Measurements from ENCODE around the gene TMEM59L. TPM values are rescaled to one million over a fixed set of nuclear protein-coding genes. Genes with fewer than 3 reads are reported as not detected.
A peak's percentile ranks its signal among the peaks of the same experiment; 100 is the strongest.
"Not testable (repeated sequence)": the region's sequence is repeated elsewhere in the genome, so short reads cannot be mapped to it uniquely, and the experiment has no call there.

TMEM59L gene
- total RNA-seq, 3 donors from 2014 or later (not counting 1 experiment from before 2014, with no cell fraction given), result not detected

DNA sequence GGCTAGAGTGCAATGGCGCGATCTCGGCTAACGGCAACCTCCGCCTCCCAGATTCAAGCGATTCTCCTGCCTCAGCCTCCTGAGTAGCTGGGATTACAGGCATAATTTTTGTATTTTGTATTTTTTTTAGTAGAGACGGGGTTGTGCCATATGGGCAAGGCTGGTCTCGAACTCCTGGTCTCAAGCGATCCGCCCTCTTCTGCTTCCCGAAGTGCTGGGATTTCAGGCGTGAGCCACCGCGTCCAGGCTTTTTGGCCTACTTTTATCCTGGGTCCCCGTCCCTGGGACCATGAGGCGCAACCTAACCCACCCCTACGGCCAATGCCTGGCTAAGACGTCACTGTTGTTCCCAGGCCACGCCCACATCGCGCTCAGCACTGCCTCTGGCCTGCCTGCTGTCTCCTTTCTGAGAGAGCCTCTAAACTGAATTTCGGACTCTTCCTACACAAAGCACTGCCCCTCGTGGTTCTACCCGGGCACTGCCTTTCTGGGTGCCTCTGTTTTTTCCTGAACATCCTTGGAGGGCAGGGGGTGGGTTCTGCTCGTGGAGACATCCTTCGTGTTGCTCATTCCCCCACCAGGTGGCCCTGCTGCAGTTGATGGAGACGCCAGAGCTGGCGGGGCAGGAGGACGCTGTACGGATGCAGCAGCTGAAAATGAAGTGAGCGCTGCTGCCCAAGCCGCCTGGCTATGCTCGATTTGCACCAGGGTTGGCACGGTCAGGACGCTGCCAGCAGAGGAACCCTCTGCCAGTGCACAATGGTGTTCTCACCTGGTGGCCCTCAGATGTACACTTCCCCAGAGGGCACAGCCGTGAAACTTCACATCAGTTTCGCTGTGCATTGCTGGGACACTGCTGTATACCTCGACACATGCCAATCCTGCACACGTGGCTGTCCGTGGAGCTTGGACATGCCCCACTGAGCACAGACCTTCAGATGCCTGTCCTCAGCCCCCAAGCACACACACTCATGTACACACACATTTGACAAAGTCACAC, 22.1 kb upstream of the TMEM59L start:
- no peaks in the 10 kb centered on the region for H3K36me3 Mint-ChIP-seq
- H3K27ac Mint-ChIP-seq, result peak overlapping the region; percentile 86 to 88
- Histone ChIP-seq H3K4me1 (ENCODE audit: control insufficient read depth, insufficient read depth, low read length) (peaks cover 50% of the 10 kb centered on the region), H3K36me3 (ENCODE audit: control insufficient read depth, insufficient read depth, low read length) (peaks cover 4% of the 10 kb centered on the region), H3K4me3 (ENCODE audit: low read length) (no peak overlapping the region), H3K27ac (ENCODE audit: low read length) (no peak overlapping the region), H3K27me3 (ENCODE audit: control insufficient read depth, insufficient read depth, low read length) (no peaks in the 10 kb centered on the region), H3K9me3 (ENCODE audit: control insufficient read depth, insufficient read depth, low read length) (no peaks in the 10 kb centered on the region)
- peaks cover 14 to 39% of the 10 kb centered on the region in 2 donors for H3K4me1 Mint-ChIP-seq
- no peaks in the 10 kb centered on the region for H3K9me3 Mint-ChIP-seq
- ATAC-seq (no peak), DNase-seq (peak in 1 of 2 donors; percentile 39)
- no peaks in the 10 kb centered on the region for H3K27me3 Mint-ChIP-seq (ENCODE audit: low read depth in 2 of 2)
- WGBS (ENCODE audit: insufficient coverage), result 88% methylated on average over 40 of the region's 40 CpGs
- TF ChIP-seq, protein P1, sequence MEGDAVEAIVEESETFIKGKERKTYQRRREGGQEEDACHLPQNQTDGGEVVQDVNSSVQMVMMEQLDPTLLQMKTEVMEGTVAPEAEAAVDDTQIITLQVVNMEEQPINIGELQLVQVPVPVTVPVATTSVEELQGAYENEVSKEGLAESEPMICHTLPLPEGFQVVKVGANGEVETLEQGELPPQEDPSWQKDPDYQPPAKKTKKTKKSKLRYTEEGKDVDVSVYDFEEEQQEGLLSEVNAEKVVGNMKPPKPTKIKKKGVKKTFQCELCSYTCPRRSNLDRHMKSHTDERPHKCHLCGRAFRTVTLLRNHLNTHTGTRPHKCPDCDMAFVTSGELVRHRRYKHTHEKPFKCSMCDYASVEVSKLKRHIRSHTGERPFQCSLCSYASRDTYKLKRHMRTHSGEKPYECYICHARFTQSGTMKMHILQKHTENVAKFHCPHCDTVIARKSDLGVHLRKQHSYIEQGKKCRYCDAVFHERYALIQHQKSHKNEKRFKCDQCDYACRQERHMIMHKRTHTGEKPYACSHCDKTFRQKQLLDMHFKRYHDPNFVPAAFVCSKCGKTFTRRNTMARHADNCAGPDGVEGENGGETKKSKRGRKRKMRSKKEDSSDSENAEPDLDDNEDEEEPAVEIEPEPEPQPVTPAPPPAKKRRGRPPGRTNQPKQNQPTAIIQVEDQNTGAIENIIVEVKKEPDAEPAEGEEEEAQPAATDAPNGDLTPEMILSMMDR (IDR thresholded peaks at IDR 0.05), result no peak
- intact Hi-C loops (cut with micrococcal nuclease), result no loop called here
- H3K4me3 Mint-ChIP-seq, result peak overlapping the region; percentile 90

DNA sequence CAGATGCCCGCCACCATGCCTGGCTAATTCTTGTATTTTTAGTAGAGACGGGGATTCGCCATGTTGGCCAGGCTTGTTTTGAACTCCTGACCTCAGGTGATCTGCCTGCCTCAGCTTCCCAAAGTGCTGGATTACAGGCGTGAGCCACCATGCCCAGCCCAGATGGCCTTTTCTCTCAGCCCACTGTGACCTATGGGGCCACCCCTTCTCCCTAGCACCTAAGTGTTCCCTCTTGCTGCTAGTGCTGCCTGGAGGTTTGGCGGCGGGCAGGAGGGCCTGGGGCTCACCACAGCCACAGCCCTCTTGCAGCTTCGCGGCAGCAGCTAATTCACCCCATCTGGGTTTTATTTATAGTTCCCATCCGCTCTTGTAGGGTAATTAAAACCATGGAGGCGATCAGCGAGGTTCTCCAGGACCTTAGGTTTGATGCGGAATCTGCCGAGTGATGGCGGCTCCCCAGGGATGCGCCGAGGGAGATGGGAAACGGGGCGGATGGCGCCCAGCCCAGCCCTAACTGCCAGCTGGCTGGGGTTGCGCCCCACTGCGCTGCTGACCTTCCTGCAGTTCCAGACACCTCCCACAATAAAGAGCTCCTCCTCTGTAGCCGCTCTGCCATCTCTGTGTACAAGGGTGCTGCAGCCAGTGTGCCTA, 20.8 kb upstream of the TMEM59L start:
- intact Hi-C loops (cut with micrococcal nuclease), result no loop called here
- TF ChIP-seq, protein P1 (IDR thresholded peaks at IDR 0.05), result no peak
- no peaks in the 10 kb centered on the region for H3K9me3 Mint-ChIP-seq
- H3K9me3 ChIP-seq (ENCODE audit: control insufficient read depth, insufficient read depth, low read length), result no peaks in the 10 kb centered on the region
- no peak overlapping the region for H3K27ac ChIP-seq (ENCODE audit: low read length)
- DNase-seq, result no peak
- H3K4me3 ChIP-seq (ENCODE audit: low read length), result no peak overlapping the region
- H3K4me3 Mint-ChIP-seq, result peak overlapping the region; percentile 47
- H3K4me1 Mint-ChIP-seq, result peaks cover 14 to 47% of the 10 kb centered on the region in 2 donors
- H3K27me3 Mint-ChIP-seq (ENCODE audit: low read depth in 2 of 2), result no peaks in the 10 kb centered on the region
- H3K27ac Mint-ChIP-seq, result no peak overlapping the region
- H3K36me3 ChIP-seq (ENCODE audit: control insufficient read depth, insufficient read depth, low read length), result peaks cover 4% of the 10 kb centered on the region
- WGBS (ENCODE audit: insufficient coverage), result 94% methylated on average over 21 of the region's 22 CpGs
- H3K36me3 Mint-ChIP-seq, result no peaks in the 10 kb centered on the region
- peaks cover 52% of the 10 kb centered on the region for H3K4me1 ChIP-seq (ENCODE audit: control insufficient read depth, insufficient read depth, low read length)
- no peak for ATAC-seq
- no peaks in the 10 kb centered on the region for H3K27me3 ChIP-seq (ENCODE audit: control insufficient read depth, insufficient read depth, low read length)

- H3K9me3 Mint-ChIP-seq; H3K4me3 ChIP-seq (ENCODE audit: low read length); H3K27me3 ChIP-seq (ENCODE audit: control insufficient read depth, insufficient read depth, low read length); DNase-seq; H3K27ac Mint-ChIP-seq; intact Hi-C loops (cut with micrococcal nuclease); H3K9me3 ChIP-seq (ENCODE audit: control insufficient read depth, insufficient read depth, low read length); ATAC-seq; H3K36me3 ChIP-seq (ENCODE audit: control insufficient read depth, insufficient read depth, low read length); H3K27me3 Mint-ChIP-seq (ENCODE audit: low read depth in 2 of 2); H3K36me3 Mint-ChIP-seq; H3K27ac ChIP-seq (ENCODE audit: low read length): not testable (repeated sequence)
- H3K4me1 Mint-ChIP-seq, result peaks cover 12 to 47% of the 10 kb centered on the region in 2 donors
- WGBS (ENCODE audit: insufficient coverage), result 94% methylated on average over 5 of the region's 5 CpGs
- H3K4me3 Mint-ChIP-seq, result peak overlapping the region; percentile 2
- peaks cover 53% of the 10 kb centered on the region for H3K4me1 ChIP-seq (ENCODE audit: control insufficient read depth, insufficient read depth, low read length)
These were observed 19.9 kb upstream of the TMEM59L start for GRCh38 chr19:18592732-18593131.

Data from natural killer cell (primary cell).